Activated naive CD8-positive, alpha-beta T cell treated with anti-CD3 and anti-CD28 coated beads, Interleukin-2, amount 10 ng/mL, durations not matched to agents 7 days and 5 days (primary cell): Measurements from ENCODE around the gene IFNB1. TPM values are rescaled to one million over a fixed set of nuclear protein-coding genes. Genes with fewer than 3 reads are reported as not detected.

Experiments
- ATAC-seq: fragments of 150-1000 bp; cut with Tn5 transposase; one replicate; pipeline ENCODE4 v1.10.0; 2021; ENCODE audit warnings: low read depth, moderate library complexity
- POLR2A ChIA-PET: fragments of 350-600 bp; sonication (Branson Sonifier 250); formaldehyde crosslinking; loops from one replicate; lab custom pipeline; 2021; ENCODE audit warnings: antibody characterized with exemption; lab: Charles Lee
- DNase-seq: peaks from one replicate; pipeline ENCODE4 v3.0.0; 2021
- H3K27ac Mint-ChIP-seq: one replicate; pipeline ENCODE4 v1.8.0; 2022; ENCODE audit warnings: mild to moderate bottlenecking, mixed read lengths
- H3K27me3 Mint-ChIP-seq: one replicate; pipeline ENCODE4 v1.8.0; 2022; ENCODE audit warnings: mild to moderate bottlenecking, moderate library complexity, mixed read lengths
- H3K36me3 Mint-ChIP-seq: one replicate; pipeline ENCODE4 v1.8.0; 2021; ENCODE audit warnings: mild to moderate bottlenecking, mixed read lengths
- H3K4me1 Mint-ChIP-seq: one replicate; pipeline ENCODE4 v1.8.0; 2021; ENCODE audit warnings: mixed read lengths
- H3K4me3 Mint-ChIP-seq: one replicate; pipeline ENCODE4 v1.8.0; 2022; ENCODE audit warnings: mild to moderate bottlenecking, moderate library complexity, mixed read lengths
- H3K9me3 Mint-ChIP-seq: one replicate; pipeline ENCODE4 v1.8.0; 2021; ENCODE audit warnings: mixed read lengths
- total RNA-seq, 2 experiments: library from RNA; stranded (reverse); gene quantifications; one replicate each; pipeline ENCODE4 v1.2.3, GENCODE V29; 2021

The IFNB1 gene
- total RNA-seq, 2 experiments from 2014 or later = 0.37 to 0.61 TPM

DNA sequence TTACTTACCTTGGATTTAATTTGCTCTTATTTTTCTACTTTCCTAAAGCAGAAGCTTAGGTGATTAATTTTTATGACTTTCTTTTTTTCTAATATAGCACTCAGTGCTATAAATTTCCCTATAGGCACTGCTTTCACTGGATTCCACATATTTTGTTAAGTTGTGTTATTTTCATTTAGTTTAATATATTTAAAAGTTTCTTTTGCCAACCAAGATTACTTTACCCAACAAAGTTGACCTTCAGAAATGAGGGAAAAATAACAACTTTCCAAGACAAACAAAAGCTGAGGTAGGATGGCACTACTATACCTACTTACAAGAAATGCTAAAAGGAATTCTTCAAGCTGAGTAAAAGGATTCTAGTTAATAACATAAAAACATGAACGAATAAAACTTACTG is 8.8 kb upstream of the IFNB1 start:
- no peaks in the 10 kb centered on the region for H3K27me3 Mint-ChIP-seq
- POLR2A ChIA-PET = no interaction called here
- peaks cover 18% of the 10 kb centered on the region for H3K4me1 Mint-ChIP-seq
- peaks cover 13% of the 10 kb centered on the region for H3K36me3 Mint-ChIP-seq
- ATAC-seq = no peak
- H3K27ac Mint-ChIP-seq = no peak overlapping the region
- DNase-seq = no peak
- H3K9me3 Mint-ChIP-seq = peaks cover 6% of the 10 kb centered on the region
- no peak overlapping the region for H3K4me3 Mint-ChIP-seq

DNA sequence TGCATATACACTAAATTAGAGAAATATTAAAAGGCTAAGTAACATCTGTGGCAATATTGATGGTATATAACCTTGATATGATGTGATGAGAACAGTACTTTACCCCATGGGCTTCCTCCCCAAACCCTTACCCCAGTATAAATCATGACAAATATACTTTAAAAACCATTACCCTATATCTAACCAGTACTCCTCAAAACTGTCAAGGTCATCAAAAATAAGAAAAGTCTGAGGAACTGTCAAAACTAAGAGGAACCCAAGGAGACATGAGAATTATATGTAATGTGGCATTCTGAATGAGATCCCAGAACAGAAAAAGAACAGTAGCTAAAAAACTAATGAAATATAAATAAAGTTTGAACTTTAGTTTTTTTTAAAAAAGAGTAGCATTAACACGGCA is 7.3 kb upstream of the IFNB1 start:
- POLR2A ChIA-PET = no interaction called here
- Mint-ChIP-seq H3K27ac (no peak overlapping the region), H3K9me3 (peaks cover 7% of the 10 kb centered on the region)

DNA sequence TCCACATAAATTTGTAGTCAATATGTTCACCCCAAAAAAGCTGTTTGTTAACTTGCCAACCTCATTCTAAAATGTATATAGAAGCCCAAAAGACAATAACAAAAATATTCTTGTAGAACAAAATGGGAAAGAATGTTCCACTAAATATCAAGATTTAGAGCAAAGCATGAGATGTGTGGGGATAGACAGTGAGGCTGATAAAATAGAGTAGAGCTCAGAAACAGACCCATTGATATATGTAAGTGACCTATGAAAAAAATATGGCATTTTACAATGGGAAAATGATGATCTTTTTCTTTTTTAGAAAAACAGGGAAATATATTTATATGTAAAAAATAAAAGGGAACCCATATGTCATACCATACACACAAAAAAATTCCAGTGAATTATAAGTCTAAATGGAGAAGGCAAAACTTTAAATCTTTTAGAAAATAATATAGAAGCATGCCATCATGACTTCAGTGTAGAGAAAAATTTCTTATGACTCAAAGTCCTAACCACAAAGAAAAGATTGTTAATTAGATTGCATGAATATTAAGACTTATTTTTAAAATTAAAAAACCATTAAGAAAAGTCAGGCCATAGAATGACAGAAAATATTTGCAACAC is 6.6 kb upstream of the IFNB1 start:
- ATAC-seq (no peak), DNase-seq (no peak)
- H3K4me1 Mint-ChIP-seq = peaks cover 28% of the 10 kb centered on the region
- no peak overlapping the region for H3K4me3 Mint-ChIP-seq
- peaks cover 7% of the 10 kb centered on the region for H3K9me3 Mint-ChIP-seq
- no peaks in the 10 kb centered on the region for H3K27me3 Mint-ChIP-seq
- peaks cover 15% of the 10 kb centered on the region for H3K36me3 Mint-ChIP-seq
- POLR2A ChIA-PET = no interaction called here
- no peak overlapping the region for H3K27ac Mint-ChIP-seq

More for the DNA sequence above, 7.3 kb upstream of the IFNB1 start:
- Mint-ChIP-seq H3K27me3 (no peaks in the 10 kb centered on the region), H3K4me3 (no peak overlapping the region), H3K36me3 (peaks cover 15% of the 10 kb centered on the region), H3K4me1 (peaks cover 26% of the 10 kb centered on the region)
- no peak for ATAC-seq
- DNase-seq = no peak

DNA sequence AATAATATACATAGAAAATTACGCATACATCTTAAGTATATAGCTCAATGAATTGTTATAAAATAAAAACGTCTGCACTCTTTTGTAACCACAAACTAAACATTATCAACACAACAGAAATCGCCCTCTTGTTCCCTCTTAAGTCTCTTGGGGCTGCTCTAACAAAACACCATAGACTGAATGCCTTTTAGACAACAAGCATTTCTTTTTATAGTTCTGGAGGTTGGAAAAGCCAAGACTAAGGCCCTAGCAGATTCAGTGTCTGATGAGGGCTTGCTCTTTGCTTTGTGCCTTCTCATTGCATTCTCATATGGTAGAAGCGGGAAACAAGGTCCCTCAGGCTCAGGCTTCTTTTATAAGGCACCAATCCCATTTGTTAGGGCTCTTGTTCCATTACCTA is 4.9 kb upstream of the IFNB1 start:
- Mint-ChIP-seq H3K4me3 (peak overlapping the region; percentile 40), H3K9me3 (peaks cover 3% of the 10 kb centered on the region), H3K36me3 (peaks cover 9% of the 10 kb centered on the region), H3K4me1 (peaks cover 34% of the 10 kb centered on the region), H3K27me3 (no peaks in the 10 kb centered on the region), H3K27ac (peak overlapping the region; percentile 44)
- no peak for ATAC-seq
- DNase-seq = no peak
- POLR2A ChIA-PET = interaction anchor here (3.2 kb wide), 1 partner anchor 14 kb away, joined by 11 read pairs; no protein-coding TSS in a partner anchor

DNA sequence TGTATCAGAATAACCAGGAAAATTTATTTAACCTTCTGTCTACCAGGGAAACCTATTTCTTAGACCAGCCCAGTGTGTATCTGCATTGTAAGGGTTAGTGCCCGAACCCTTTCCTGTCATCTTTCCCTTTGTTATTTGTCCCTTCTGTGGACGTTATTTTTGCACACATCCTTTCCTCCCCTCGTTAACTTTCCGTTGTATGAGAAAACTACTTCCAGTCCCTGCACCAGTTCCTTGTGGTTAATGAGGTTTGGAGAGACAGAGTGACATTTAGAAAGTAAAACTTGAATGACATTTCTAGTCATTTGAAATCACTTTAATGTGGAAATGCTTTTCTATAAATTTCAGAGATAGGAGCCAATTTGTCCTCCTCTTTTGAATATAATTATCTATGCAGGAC is 4.3 kb upstream of the IFNB1 start:
- POLR2A ChIA-PET = interaction anchor here (0.9 to 3.2 kb wide), 3 partner anchors 14 to 459 kb away, joined by 3 to 11 read pairs (median 4); partner anchors contain the start of gene MLLT3
- Mint-ChIP-seq H3K36me3 (peaks cover 9% of the 10 kb centered on the region), H3K27ac (peak overlapping the region; percentile 76), H3K4me3 (peak overlapping the region; percentile 77), H3K4me1 (peaks cover 34% of the 10 kb centered on the region), H3K27me3 (no peaks in the 10 kb centered on the region), H3K9me3 (peaks cover 3% of the 10 kb centered on the region)
- no peak for DNase-seq
- peak; percentile 61 for ATAC-seq

DNA sequence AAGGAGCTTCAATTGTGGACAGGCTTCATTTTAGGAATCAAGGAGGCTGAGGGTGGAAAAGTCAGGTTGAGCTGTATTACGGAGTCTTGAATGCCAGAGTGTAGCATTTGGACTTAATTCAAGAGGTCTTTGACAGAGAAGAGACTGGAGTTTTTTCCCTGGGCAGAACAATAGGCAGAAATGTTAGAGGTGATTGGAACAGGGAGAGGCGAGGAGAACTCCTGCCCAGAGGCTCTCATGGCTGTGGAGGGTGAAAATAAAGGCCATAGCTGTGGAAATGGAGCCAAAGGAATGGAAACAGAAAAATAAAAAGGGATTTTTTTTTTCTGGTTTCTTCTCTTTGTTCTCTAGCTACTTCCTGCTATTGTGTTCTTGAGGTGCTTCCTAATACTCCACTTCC is 3.7 kb upstream of the IFNB1 start:
- no peaks in the 10 kb centered on the region for H3K27me3 Mint-ChIP-seq
- H3K27ac Mint-ChIP-seq = peak overlapping the region; percentile 56
- peak overlapping the region; percentile 77 for H3K4me3 Mint-ChIP-seq
- H3K9me3 Mint-ChIP-seq = peaks cover 3% of the 10 kb centered on the region
- POLR2A ChIA-PET = interaction anchor here (0.7 to 3.2 kb wide), 4 partner anchors 11 to 459 kb away, joined by 3 to 11 read pairs (median 4); partner anchors contain the start of gene MLLT3
- peaks cover 34% of the 10 kb centered on the region for H3K4me1 Mint-ChIP-seq
- ATAC-seq = no peak
- DNase-seq = no peak
- H3K36me3 Mint-ChIP-seq = peaks cover 9% of the 10 kb centered on the region

DNA sequence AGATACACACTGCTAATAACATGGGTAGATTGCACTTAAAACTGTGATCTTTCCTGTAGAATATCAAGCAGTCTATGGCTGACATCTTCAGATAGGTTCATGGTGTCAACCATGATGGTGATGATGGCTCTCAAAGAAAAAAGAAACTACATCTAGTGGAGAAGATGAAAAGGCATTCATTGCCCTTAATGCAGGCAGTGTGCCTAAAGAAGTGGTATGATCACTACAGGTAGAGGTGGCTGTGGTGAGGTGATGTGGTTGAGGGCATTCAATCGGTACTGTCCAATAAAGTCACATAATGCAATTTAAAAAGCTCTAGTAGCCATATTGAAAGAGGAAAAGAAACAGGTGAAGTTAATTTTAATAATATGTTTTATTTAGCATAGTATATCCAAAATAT is 3.1 kb upstream of the IFNB1 start:
- Mint-ChIP-seq H3K27ac (peak overlapping the region; percentile 78), H3K36me3 (peaks cover 9% of the 10 kb centered on the region), H3K9me3 (peaks cover 3% of the 10 kb centered on the region), H3K4me3 (peak overlapping the region; percentile 41), H3K4me1 (peaks cover 34% of the 10 kb centered on the region), H3K27me3 (no peaks in the 10 kb centered on the region)
- POLR2A ChIA-PET = interaction anchor here (0.7 to 3.2 kb wide), 3 partner anchors 11 to 19 kb away, joined by 3 to 11 read pairs (median 5); no protein-coding TSS in a partner anchor
- ATAC-seq (peak; percentile 55), DNase-seq (no peak)

DNA sequence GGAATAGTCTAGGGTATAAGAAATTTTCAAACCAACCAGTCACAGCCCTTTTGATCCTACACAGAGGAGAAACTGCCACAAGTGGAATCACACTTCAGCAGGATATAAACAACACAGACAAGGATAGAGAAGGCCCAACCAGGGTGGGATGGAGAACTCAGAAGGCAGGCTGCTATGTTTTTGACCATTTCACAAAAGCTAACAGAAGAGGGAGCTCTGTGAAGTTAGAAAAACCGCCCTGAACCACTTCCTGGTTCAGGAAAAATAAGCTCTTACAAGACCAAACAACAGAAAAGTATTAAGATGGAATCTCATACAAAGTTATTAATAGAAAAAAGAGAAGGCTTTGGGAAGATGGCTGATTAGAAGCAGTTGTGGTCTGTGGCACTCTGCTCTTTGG is 960 bp upstream of the IFNB1 start:
- Mint-ChIP-seq H3K9me3 (peaks cover 1% of the 10 kb centered on the region), H3K36me3 (peaks cover 3% of the 10 kb centered on the region), H3K4me3 (no peak overlapping the region), H3K27ac (peak overlapping the region; percentile 50), H3K4me1 (peaks cover 33% of the 10 kb centered on the region), H3K27me3 (peaks cover 4% of the 10 kb centered on the region)
- POLR2A ChIA-PET = interaction anchor here (0.6 to 1.4 kb wide), 2 partner anchors 18 to 48 kb away, joined by 3 to 4 read pairs; partner anchors contain the start of gene HACD4
- ATAC-seq = peak; percentile 58
- no peak for DNase-seq

DNA sequence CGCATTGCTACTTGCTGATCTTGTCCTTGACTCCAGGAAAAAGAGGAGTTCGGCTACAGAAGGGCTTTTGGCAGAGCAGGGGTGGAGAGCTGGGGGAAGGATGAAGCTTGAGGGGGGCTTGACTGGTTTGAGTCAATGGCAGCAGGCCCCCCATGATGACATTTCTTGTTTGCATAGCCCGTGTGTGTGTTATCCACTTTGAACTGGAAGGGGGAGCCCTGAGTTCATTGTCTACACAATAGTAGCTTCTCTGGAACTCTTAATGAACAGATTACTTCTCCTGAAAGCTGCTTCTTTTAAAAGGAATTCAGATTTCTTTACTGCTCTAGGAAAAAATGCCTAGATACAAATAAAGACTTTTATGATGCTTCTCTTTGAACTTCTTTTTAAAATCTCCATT is 2.3 kb downstream of the IFNB1 start:
- no peak overlapping the region for H3K4me3 Mint-ChIP-seq
- H3K4me1 Mint-ChIP-seq = peaks cover 13% of the 10 kb centered on the region
- no peak overlapping the region for H3K27ac Mint-ChIP-seq
- ATAC-seq (no peak), DNase-seq (no peak)
- peaks cover 7% of the 10 kb centered on the region for H3K27me3 Mint-ChIP-seq
- H3K36me3 Mint-ChIP-seq = peaks cover 1% of the 10 kb centered on the region
- peaks cover 1% of the 10 kb centered on the region for H3K9me3 Mint-ChIP-seq
- POLR2A ChIA-PET = no interaction called here

DNA sequence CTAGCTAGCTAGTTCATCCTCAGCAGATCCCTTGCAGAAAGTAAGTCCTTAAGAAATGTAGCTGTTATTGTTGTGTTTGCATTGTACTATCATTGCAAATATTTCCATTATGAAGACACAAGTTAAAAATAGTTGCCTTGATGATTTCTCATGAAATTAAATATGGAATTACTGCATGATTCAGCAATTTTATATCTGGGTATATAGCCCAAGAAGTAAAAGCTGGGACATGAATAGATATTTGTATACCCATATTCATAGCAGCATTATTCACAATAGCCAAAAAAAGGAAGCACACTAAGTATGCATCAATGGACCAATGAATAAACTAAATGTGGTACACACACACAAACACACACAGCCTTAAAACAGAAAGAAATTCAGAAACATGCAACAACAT is 6.8 kb downstream of the IFNB1 start:
- Mint-ChIP-seq H3K27ac (no peak overlapping the region), H3K4me3 (no peak overlapping the region), H3K27me3 (peaks cover 7% of the 10 kb centered on the region), H3K9me3 (peaks cover 1% of the 10 kb centered on the region), H3K36me3 (peaks cover 4% of the 10 kb centered on the region), H3K4me1 (peaks cover 5% of the 10 kb centered on the region)
- POLR2A ChIA-PET = no interaction called here
- ATAC-seq (no peak), DNase-seq (no peak)

DNA sequence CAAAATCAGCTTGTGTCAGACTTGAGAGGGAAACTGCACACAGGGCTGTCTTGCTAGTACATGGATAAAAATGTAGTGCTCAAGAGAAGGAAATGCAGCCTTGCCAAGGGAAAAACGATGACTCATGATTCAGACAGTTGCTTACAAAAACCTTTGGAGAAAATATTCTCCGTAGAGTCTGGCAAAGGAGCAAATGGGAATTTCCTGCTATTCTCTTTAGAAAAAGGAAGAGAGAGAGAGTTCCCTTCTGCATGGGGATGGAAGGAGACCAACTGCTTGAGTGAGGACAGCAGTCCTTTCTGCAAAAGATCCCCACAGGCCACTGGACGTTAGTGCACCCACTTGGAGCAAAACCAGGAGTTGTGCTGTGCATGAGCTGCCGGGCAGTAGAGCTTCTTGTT is 7.6 kb downstream of the IFNB1 start:
- no peak for ATAC-seq
- no peak for DNase-seq
- Mint-ChIP-seq H3K4me3 (no peak overlapping the region), H3K27me3 (peaks cover 7% of the 10 kb centered on the region), H3K36me3 (peaks cover 4% of the 10 kb centered on the region), H3K9me3 (peaks cover 1% of the 10 kb centered on the region), H3K4me1 (peaks cover 6% of the 10 kb centered on the region), H3K27ac (no peak overlapping the region)
- POLR2A ChIA-PET = interaction anchor here (0.8 kb wide), 1 partner anchor 11 kb away, joined by 5 read pairs; no protein-coding TSS in a partner anchor

DNA sequence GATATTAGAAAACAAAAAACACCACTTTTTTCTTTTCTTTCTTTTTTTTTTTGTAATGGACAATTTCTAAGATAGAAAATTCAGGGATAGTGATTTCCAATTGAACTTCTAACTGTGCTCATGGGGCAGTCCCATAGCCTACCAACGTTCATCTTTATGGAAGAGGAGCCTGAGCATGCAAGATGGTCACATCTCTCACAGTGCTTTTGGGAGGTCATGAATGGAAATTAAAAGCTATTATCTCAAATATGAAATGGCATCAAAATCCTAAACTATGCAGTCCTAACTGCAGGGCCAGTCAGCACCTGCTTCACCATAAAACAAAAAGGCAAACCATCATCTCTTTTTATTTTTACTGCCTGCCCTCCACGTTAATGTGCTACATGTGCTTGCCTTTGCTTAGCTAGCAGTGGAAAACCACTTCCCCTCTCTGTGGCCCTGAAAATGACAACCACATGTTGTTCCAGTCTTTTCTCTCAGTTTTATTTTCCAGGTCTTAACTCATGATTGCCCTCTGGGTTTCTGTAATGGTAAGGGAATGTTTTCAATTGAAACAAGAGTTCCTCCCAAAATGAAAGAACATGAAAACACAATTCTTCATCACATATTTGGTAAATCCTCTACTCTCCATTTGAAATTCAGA is 16.7 kb downstream of the IFNB1 start:
- no peaks in the 10 kb centered on the region for H3K27me3 Mint-ChIP-seq
- H3K27ac Mint-ChIP-seq = peak overlapping the region; percentile 77
- ATAC-seq (peak; percentile 89), DNase-seq (no peak)
- peak overlapping the region; percentile 47 for H3K4me3 Mint-ChIP-seq
- POLR2A ChIA-PET = interaction anchor here (0.6 to 1.4 kb wide), 3 partner anchors 20 to 36 kb away, joined by 3 to 6 read pairs (median 3); partner anchors contain the start of gene HACD4
- H3K4me1 Mint-ChIP-seq = peaks cover 27% of the 10 kb centered on the region
- H3K36me3 Mint-ChIP-seq = peaks cover 15% of the 10 kb centered on the region
- peaks cover 10% of the 10 kb centered on the region for H3K9me3 Mint-ChIP-seq

DNA sequence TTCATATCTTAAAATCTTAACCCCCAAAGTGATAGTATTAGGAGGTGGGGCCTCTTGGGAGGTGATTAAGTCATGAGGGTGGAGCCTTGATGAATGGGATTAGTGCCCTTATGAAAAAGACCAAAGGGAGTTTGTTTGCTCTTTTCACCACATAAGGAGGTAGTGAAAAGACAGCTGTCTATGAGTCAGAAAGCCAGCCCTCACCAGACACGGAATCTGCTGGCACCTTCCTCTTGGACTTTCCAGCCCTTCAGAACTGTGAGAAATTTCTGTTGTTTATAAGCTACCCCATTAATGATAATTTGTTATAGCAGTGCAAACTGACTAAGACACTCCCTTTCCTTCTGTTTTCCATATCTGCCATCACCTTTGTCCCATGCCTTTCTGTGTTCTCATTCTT is 20.8 kb downstream of the IFNB1 start:
- H3K4me3 Mint-ChIP-seq = no peak overlapping the region
- no peaks in the 10 kb centered on the region for H3K27me3 Mint-ChIP-seq
- peaks cover 18% of the 10 kb centered on the region for H3K36me3 Mint-ChIP-seq
- POLR2A ChIA-PET = no interaction called here
- peaks cover 12% of the 10 kb centered on the region for H3K9me3 Mint-ChIP-seq
- no peak overlapping the region for H3K27ac Mint-ChIP-seq
- ATAC-seq (no peak), DNase-seq (no peak)
- H3K4me1 Mint-ChIP-seq = peaks cover 25% of the 10 kb centered on the region
